Measurements from ENCODE around the gene SSRP1.
"Not testable (repeated sequence)": the region's sequence is repeated elsewhere in the genome, so short reads cannot be mapped to it uniquely, and the experiment has no call there.

The SSRP1 gene

DNA sequence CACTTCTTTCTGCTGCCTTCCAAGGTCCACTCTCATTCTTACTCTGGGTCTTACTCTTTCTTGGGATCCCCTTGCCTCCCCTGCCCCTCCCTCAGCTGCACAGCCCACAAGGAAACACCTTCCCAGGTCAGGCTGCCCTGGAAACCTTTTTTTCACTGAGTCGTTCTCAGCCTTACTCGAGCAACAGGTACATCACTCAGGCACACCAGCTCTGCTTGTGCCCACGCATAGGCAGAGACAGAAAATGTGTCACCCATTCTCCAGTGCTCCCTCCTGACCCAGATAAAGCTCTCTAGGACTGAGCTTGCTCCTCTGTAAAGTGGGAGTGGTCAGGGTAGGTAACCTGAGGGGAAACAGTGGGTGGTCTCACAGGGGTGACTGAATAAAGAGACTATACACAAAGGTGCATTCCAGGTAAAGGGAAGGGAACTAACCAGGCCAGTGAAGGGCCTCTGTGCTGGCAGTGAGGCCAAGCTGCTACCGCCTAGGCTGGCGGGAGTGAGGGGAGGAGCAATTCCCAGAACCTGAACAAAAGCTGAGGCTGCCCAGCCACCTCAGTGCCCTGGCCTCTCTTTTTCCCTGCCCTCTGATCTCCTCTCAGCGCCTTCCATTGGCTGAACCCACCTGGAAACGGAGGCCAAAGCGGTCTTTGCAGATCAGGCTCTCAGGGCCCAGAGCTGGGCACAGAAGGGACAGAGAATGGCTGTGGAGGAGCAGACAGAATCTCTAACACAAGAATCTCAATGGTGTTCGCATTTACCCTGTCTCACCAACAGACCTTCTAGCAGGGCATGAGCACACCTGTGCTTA is 29.4 kb upstream of the SSRP1 start:
- no peak for FAIRE-seq
- TF ChIP-seq POLR2A (IDR thresholded peaks at IDR 0.05; ENCODE audit: low read depth, low read length), result no peak
- no peak for DNase-seq (ENCODE audit: insufficient read length, low spot score)

GRCh38 chr11:57363131-57364080 is 27.7 kb upstream of the SSRP1 start:
- DNase-seq (ENCODE audit: insufficient read length, low spot score) (no peak), FAIRE-seq (no peak)
- no peak for TF ChIP-seq POLR2A (IDR thresholded peaks at IDR 0.05; ENCODE audit: low read depth, low read length)

DNA sequence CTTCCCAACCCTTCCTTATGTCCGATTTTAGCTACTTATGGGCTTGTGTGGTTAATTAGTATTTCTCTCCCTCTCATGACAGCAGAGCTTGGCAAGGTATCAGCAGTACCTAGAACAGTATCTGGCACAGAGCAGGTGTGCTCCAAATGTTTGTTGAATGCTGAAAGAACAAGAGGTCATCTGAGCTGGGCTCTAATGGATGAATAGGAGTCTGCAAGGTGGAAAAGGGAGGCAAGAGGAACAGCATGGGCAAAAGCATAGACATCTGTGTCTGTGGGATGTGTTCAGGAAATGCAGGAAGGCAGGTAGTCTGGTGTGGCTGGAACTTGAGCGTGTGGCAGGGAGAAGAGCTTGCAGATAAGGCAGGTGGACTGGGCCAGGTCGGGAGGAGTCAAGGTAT is 26.2 kb upstream of the SSRP1 start:
- FAIRE-seq (no peak), DNase-seq (ENCODE audit: insufficient read length, low spot score) (no peak)
- no peak for TF ChIP-seq POLR2A (IDR thresholded peaks at IDR 0.05; ENCODE audit: low read depth, low read length)

DNA sequence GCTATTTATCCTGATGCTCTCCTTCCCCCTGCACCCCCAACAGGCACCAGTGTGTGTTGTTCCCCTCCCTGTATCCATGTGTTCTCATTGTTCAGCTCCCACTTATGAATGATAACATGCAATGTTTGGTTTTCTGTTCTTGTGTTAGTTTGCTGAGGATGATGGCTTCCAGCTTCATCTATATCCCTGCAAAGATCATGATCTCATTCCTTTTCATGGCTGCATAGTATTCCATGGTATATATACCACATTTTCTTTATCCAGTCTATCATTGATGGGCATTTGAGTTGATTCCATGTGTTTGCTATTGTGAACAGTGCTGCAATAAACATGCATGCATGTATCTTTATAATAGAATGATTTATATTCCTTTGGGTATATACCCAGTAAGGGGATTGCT is 25.7 kb upstream of the SSRP1 start:
- DNase-seq (ENCODE audit: insufficient read length, low spot score); FAIRE-seq: not testable (repeated sequence)

GRCh38 chr11:57360991-57361390 is 25.3 kb upstream of the SSRP1 start:
- FAIRE-seq (no peak), DNase-seq (ENCODE audit: insufficient read length, low spot score) (no peak)
- no peak for TF ChIP-seq POLR2A (IDR thresholded peaks at IDR 0.05; ENCODE audit: low read depth, low read length)

GRCh38 chr11:57359896-57360690 is 24.4 kb upstream of the SSRP1 start:
- TF ChIP-seq POLR2A (IDR thresholded peaks at IDR 0.05; ENCODE audit: low read depth, low read length), result no peak
- DNase-seq (ENCODE audit: insufficient read length, low spot score) (no peak), FAIRE-seq (no peak)

GRCh38 chr11:57359396-57359795 is 23.7 kb upstream of the SSRP1 start:
- FAIRE-seq, result no peak
- DNase-seq (ENCODE audit: insufficient read length, low spot score), result no peak
- TF ChIP-seq POLR2A (IDR thresholded peaks at IDR 0.05; ENCODE audit: low read depth, low read length), result no peak

GRCh38 chr11:57358991-57359390 is 23.3 kb upstream of the SSRP1 start:
- TF ChIP-seq POLR2A (IDR thresholded peaks at IDR 0.05; ENCODE audit: low read depth, low read length), result no peak
- DNase-seq (ENCODE audit: insufficient read length, low spot score) (no peak), FAIRE-seq (no peak)

DNA sequence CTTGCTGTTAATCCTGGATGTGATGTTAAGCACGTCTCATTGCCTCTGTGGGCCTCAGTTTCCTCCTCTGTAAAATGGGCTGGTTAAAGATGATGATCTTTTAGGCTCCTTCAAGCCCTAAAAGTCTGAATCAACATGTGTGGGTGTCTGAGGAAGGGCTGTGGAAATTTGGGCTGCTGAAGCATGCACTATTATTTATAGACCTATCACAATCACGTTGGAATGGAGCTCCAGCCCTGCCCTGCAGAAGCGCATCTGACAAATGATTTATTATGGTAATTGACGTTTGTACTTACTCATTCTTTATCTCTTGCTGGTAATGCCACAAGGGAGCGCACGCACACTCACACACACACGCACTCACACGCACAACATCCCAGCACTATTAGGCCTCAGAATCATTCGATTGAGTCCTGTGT is 22.9 kb upstream of the SSRP1 start:
- DNase-seq (ENCODE audit: insufficient read length, low spot score) (no peak), FAIRE-seq (no peak)
- no peak for TF ChIP-seq POLR2A (IDR thresholded peaks at IDR 0.05; ENCODE audit: low read depth, low read length)

GRCh38 chr11:57357856-57358255 is 22.2 kb upstream of the SSRP1 start:
- TF ChIP-seq POLR2A (IDR thresholded peaks at IDR 0.05; ENCODE audit: low read depth, low read length), result no peak
- FAIRE-seq (no peak), DNase-seq (ENCODE audit: insufficient read length, low spot score) (no peak)

DNA sequence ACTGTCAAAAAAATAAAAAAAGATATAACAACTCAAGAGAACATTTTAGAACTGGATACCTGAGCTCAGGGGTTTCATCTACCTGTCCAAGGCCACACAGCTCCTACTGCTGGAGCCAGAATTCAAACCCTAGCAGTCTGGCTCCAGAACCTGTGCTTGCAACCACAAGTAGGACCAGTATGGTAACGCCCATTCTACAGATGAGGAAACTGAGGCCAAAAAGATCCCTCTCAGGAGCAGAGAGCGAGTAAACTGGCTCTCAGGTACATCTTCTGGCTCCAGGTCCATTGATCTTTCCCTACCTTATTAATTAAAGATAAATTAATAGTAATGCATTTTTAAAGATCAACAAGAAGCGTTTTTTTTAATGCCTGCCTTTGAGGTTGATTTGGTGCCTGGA is 21.6 kb upstream of the SSRP1 start:
- FAIRE-seq, result no peak
- no peak for TF ChIP-seq POLR2A (IDR thresholded peaks at IDR 0.05; ENCODE audit: low read depth, low read length)
- DNase-seq (ENCODE audit: insufficient read length, low spot score), result no peak

- DNase-seq (ENCODE audit: insufficient read length, low spot score), result no peak
- no peak for FAIRE-seq
- TF ChIP-seq POLR2A (IDR thresholded peaks at IDR 0.05; ENCODE audit: low read depth, low read length), result no peak
Measured at GRCh38 chr11:57356268-57356667, 20.6 kb upstream of the SSRP1 start.

DNA sequence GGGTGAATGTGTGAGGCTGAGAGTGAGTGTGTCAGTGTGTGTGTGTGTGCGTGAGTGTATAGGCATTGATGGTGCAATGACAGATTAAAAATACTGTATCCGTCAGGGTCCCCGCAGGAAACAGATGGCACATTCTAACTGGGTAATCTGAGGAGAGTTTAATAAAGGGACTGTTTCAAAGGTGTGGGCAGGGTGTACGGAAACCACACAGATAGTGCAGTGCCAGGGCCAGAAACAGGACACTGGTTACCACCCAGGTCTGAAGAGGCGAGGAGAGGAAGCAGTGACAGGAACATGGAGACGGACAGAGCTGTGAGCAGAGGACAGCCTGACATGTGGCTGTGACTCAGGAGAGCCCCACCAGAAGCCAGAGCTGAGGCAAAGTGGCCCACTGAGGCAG is 19.0 kb upstream of the SSRP1 start:
- no peak for TF ChIP-seq POLR2A (IDR thresholded peaks at IDR 0.05; ENCODE audit: low read depth, low read length)
- FAIRE-seq (no peak), DNase-seq (ENCODE audit: insufficient read length, low spot score) (no peak)

GRCh38 chr11:57353852-57354251 is 18.2 kb upstream of the SSRP1 start:
- FAIRE-seq (no peak), DNase-seq (ENCODE audit: insufficient read length, low spot score) (no peak)
- TF ChIP-seq POLR2A (IDR thresholded peaks at IDR 0.05; ENCODE audit: low read depth, low read length), result no peak
